Kidney epithelial cell (primary cell): ENCODE measurements around the gene NT5DC3. TPM values are rescaled to one million over a fixed set of nuclear protein-coding genes. Genes with fewer than 3 reads are reported as not detected.

Experiments
- DNase-seq: peaks from one replicate; pipeline ENCODE4 v3.0.0-alpha.2; 2010; ENCODE audit warnings: low read depth
- H3K27me3 ChIP-seq: 2 replicates; pipeline ENCODE4 v1.6.0; 2011; ENCODE audit warnings: low read length; ENCODE audit not compliant: control insufficient read depth, insufficient read depth
- H3K36me3 ChIP-seq: 2 replicates; pipeline ENCODE4 v1.5.1; 2011; ENCODE audit warnings: low read length; ENCODE audit not compliant: control insufficient read depth, insufficient read depth
- H3K4me3 ChIP-seq: 2 replicates; pipeline ENCODE4 v1.5.1; 2011; ENCODE audit warnings: low read depth, mild to moderate bottlenecking, control low read depth, low read length
- CTCF ChIP-seq: IDR thresholded peaks from 2 replicates; pipeline ENCODE4 v1.5.1; 2011; ENCODE audit warnings: mild to moderate bottlenecking, moderate library complexity, low read length, control low read depth, inconsistent platforms; ENCODE audit not compliant: insufficient read depth, poor library complexity, severe bottlenecking
- total RNA-seq: library from RNA; depleted of rRNA; stranded (reverse); fragments of >200 nt; gene quantifications from 2 replicates; pipeline ENCODE4 v1.2.3, GENCODE V29; 2015

NT5DC3 gene
- total RNA-seq, 1 donor from 2014 or later: 17.0 TPM

GRCh38 chr12:103877934-103878510 lies 37.0 kb upstream of the NT5DC3 start:
- no peak for DNase-seq

GRCh38 chr12:103877288-103877687 lies 36.3 kb upstream of the NT5DC3 start:
- no peak for DNase-seq
- Histone ChIP-seq H3K36me3 (no peaks in the 10 kb centered on the region), H3K4me3 (no peak overlapping the region), H3K27me3 (no peaks in the 10 kb centered on the region)
- no peak for TF ChIP-seq CTCF

More at GRCh38 chr12:103877934-103878510, 37.0 kb upstream of the NT5DC3 start:
- peak; percentile 78 for TF ChIP-seq CTCF
- no peak overlapping the region for H3K4me3 ChIP-seq
- H3K27me3 ChIP-seq: no peaks in the 10 kb centered on the region
- no peaks in the 10 kb centered on the region for H3K36me3 ChIP-seq

- H3K36me3 ChIP-seq: no peaks in the 10 kb centered on the region
- no peaks in the 10 kb centered on the region for H3K27me3 ChIP-seq
- TF ChIP-seq CTCF: no peak
- no peak for DNase-seq
- no peak overlapping the region for H3K4me3 ChIP-seq
Observed at GRCh38 chr12:103875666-103876065, 34.6 kb upstream of the NT5DC3 start.

DNA sequence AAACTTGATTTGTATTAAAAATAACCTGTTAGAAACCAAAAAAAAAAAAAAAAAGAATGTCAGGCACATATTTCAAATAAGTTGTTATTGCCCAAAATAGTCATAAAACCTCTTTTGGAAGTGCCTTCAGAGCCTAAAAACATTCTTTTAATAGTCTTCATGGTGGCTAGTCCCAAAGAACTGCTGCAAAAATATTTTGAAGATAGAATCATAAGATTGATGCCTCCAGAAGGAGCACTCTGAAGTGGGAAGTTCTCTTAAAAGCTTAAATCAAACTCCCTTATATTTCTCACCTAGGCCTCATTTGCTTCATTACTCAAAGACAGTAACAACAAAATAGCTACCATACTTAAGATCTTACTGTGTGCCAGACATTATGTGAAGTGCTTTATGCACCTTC lies 27.2 kb upstream of the NT5DC3 start:
- Histone ChIP-seq H3K36me3 (no peaks in the 10 kb centered on the region), H3K27me3 (no peaks in the 10 kb centered on the region), H3K4me3 (no peak overlapping the region)
- no peak for DNase-seq
- TF ChIP-seq CTCF: no peak

DNA sequence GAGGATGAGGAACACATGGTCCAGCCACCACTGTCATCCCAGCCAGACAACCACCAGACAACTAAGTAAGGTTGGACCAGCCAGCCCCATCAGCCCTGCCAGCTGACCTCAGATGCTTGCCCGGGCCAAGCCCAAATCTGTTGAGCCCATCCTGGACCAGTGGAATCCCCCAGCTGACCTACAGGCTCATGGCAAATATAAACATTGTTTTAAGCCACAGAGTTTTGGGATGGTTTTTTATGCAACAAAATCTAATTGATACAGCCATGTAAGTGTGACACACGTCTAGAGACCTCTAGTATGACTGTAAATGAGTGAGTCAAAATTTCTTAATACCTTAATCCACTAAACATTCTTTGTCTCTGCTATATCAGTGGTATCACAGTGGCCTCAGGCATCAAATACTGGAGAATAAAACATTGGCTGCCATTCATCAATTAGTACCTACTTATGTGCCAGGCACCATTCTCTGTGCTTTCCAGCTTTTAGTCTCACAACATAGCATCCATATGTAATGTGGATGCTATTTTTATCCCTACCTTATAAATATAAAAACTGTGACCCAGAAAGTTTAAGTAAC lies 24.2 kb upstream of the NT5DC3 start:
- Histone ChIP-seq H3K36me3 (no peaks in the 10 kb centered on the region), H3K4me3 (no peak overlapping the region), H3K27me3 (no peaks in the 10 kb centered on the region)
- TF ChIP-seq CTCF: no peak
- DNase-seq: no peak

GRCh38 chr12:103864710-103865109 lies 23.7 kb upstream of the NT5DC3 start:
- H3K4me3 ChIP-seq: no peak overlapping the region
- no peak for DNase-seq
- TF ChIP-seq CTCF: no peak
- no peaks in the 10 kb centered on the region for H3K36me3 ChIP-seq
- no peaks in the 10 kb centered on the region for H3K27me3 ChIP-seq
